Keratinocyte (primary cell): ENCODE results near the gene TPM1.

Experiments used
- CTCF ChIP-seq, 3 experiments: IDR thresholded peaks in 1 of 3; conservative IDR thresholded peaks in 1 of 3; optimal IDR thresholded peaks in 1 of 3; 2 replicates in 2 of 3; 3 replicates in 1 of 3; pipeline versions ENCODE3 to v1.5.1; 2011; ENCODE audit warnings: low read length in 3 of 3, mild to moderate bottlenecking in 3 of 3, moderate library complexity in 2 of 3, control low read depth in 1 of 3, inconsistent platforms in 1 of 3; ENCODE audit not compliant: insufficient read depth in 2 of 3; ENCODE audit errors: extremely low read depth in 1 of 3
- EZH2 ChIP-seq: IDR thresholded peaks from one replicate; pipeline ENCODE4 v1.6.1; 2012; ENCODE audit warnings: inconsistent platforms, mild to moderate bottlenecking, low read length, moderate library complexity

- no peak for TF ChIP-seq CTCF (optimal IDR thresholded peaks at IDR 0.05 in 1 of 3, IDR thresholded peaks at IDR 0.05 in 1 of 3, conservative IDR thresholded peaks at IDR 0.05 in 1 of 3; ENCODE audit: extremely low read depth in 1 of 3, insufficient read depth in 2 of 3, low read length in 3 of 3)
- no peak for TF ChIP-seq EZH2
Observed at GRCh38 chr15:63094495-63094931, 52.0 kb downstream of the TPM1 start.
